Measurements from ENCODE around the gene DNMT3A.

The DNMT3A gene

DNA sequence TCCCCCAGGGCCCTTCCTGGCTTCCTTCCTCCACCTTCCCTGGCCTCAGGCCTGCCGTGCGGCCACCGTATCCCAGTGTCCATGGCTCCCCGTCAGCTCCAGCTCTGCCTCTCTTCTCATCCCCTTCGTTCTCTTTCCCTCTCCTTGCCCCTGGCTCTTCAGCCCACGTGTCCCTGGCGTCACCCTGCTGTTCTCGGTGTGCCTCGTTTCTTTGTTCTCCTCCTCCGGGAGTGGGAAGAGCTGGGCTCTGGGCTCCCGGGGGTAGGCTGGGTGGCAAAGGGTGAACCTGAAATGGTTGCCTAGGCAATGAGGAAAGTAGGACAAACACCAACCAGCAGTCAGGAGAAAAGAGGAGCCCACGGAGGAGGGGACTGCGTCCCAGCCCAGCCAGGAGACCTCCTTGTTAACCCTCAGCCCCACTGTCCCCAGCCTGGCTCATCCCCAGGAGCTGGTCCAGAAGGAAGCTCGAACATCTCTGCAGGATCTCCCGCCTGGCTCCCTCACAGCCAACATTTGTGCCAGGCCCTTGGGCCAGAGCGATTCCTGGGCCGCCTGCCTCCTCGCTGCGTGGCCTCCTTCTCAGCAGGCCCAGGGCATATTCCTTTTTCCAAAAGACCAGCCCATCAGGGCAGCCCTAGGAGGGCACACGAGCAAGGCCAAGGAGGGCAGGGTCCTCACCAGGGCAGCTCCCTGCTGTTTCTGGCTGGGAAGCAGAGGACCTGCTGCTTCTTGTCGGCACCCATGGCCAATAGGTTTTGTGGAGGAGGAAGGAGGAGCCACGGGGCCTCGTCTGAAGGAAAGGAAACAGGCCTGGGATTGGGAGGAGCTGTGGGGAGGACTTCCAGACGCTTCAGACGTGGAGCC is 30.9 kb upstream of the DNMT3A start:
- DNase-seq = no peak

DNA sequence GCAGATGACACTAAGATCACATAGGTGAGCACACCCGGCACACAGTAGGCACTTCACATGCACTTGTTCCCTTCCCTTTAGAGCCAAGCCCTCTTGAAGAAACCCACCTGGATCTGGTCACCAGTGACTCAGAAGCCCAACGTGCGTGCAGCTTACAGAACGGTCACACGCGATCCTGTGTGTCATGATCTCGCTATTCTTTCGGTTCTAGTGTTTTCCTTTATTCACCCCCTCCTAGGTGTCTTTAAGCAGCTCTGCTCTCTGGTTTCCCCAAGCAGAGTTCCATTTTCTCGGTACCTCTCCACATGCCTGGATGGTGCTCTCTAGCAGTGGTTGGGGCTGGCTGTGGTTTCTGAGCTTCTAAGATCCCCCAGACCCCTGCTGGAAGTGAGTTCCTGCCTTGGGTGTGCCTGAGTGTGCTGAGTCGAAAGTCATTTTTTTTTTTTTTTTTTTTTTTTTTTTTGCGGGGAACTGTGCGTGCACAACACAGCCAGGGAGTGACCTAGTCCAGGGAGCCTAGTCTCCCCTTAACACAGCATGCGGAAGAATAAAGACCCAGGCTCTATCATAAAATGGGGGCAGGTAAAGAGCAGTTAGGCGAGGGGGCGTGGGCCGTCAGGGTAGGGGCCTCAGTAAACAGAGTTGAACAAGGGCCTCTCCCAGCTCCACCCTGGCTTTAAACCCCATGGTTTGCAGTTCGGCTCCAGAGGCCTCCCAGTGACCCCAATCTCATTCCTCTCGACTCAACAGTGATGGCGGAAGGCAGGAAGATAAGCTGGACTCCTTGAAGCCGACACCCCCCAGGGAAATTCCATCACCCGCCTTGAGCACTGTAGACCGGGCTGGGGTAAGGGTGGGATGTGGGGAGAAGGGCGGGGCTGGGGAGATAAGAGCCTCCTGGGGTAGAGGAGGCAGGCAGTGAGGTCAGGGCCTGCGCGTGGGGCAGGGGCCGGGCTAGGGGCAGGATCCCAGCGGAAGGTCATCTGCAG is 29.8 kb upstream of the DNMT3A start:
- DNase-seq = no peak

DNA sequence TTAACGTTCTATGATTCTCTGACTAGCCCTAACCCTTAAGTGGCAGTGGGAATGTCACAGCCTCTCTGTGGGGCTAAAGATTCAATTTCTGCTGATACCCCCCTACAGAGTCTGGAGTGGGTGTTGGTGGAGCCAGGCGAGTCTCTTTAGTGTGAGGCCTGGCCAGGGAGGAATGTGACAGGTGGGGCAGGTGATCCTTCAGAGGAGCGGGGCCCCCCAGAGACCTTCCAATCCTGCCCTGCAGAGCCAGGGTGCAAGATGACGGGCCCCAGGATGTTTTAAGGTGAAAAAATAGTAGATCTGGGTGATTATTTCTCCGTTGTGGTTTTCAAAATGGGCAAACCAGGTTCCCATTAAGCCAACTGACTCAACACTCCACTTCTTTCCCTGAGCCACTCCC is 28.2 kb upstream of the DNMT3A start:
- no peak for DNase-seq

DNA sequence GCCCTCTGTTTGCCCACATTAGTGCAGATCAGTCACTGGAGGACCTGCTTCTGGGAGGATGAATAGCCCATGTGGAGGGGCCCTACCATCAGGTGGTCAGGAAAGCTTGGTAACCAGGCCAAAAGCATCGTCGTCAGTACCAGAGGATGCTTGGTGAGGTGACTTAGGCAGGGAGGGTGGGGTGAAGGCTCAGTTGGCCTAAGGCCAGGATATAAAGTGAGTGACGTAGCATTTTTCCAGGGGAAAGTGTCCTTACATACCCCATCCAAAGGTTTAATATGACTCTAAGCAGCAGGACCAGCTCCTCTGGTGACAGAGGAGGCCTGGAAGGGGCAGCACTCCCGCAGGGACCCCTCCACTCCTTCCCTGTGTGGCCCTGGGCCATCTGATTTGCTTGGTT is 27.7 kb upstream of the DNMT3A start:
- no peak for DNase-seq

DNA sequence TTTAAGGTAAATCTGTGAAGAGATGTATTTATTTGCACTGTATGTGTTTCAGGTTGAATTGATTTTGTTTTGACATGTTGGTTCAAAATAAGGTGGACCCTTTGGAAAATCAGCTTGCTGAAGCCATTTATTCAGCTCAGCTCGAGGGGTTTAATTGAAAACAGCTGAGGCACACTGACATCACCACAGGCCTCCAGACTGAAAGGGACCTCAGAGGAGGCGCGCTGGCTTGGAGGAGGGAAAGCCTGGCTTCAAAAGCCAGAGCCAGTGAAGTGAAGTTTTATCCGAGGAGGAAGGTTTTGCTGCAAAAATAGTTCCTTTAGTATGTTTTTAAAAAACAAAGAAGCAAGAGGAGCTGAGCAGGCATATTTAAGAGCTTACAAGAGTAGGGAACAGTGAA is 26.9 kb upstream of the DNMT3A start:
- no peak for DNase-seq

DNA sequence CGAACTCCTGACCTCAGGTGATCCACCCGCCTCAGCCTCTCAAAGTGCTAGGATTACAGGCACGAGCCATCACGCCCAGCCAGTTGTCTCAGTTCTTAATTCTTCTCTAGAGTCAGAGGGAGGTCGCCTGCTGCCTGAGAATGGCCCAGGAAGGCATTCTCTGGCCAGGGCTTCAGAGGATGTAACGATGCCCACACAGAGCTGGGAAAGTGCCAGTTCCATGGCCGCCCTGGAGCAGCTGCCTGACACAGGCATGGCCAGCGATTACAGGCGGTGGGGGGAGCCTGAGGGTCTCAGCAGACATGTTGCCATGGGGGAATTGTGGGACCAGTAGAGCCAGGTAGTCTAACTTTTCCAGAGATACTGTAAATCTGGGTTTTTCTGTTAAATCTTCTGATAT is 25.6 kb upstream of the DNMT3A start:
- DNase-seq = no peak

DNA sequence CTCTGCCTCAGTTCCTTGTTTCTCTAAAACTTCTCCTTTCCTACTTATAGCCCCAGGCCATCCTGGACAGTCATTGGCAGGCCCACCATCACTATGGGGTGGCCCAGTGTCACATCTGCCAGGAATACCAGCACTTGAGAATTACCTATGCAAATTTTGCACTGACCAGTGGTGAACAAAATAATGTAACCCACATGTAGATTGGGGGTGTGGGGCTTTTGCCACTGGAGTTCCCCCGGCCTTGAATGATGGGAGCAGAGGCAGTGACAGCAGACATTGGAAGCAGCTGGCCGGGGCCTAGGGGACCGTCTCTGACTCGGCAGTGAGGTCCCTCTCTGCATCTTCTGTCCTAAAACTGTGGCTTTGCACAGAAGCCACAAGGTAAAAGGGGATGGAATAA is 24.9 kb upstream of the DNMT3A start:
- no peak for DNase-seq

DNA sequence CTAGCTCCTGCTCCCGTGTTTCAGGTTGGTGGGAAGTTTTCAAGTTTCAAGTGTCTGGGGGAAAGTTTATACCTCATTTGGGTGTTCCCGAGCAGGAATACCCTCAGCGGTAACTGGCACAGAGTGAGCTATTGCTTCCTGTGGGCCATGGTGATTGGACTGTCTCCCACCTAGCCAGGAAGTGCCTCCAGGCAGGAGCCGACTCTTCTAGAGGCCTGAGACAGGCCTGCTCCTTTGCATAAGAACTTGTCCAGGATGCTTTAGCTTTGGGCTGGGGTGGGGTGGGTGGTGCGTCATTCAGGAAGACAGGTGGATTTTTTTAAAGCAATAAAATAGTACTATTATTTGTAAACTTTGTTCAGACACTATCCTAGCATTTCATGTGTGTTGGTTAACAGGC is 23.5 kb upstream of the DNMT3A start:
- DNase-seq = no peak

DNA sequence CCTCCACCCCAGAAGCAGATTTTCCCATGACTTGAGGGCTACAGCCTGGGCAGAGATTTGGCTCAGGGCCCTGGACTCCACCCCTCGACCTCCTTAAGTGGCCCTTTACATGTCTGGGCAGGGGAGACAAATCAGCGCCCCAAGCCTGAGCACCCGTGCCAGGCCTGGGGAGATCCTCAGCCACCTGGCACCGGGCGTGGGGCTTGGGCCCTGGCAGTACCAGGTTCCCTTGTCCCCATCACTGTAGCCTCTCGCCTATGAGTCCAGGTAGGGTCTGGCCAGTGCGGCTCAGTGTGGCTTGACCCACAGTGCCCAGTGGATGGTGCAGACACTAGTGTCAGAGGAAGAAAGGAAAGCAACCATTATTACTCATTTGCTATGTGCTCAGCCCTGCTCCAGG is 22.0 kb upstream of the DNMT3A start:
- no peak for DNase-seq

DNA sequence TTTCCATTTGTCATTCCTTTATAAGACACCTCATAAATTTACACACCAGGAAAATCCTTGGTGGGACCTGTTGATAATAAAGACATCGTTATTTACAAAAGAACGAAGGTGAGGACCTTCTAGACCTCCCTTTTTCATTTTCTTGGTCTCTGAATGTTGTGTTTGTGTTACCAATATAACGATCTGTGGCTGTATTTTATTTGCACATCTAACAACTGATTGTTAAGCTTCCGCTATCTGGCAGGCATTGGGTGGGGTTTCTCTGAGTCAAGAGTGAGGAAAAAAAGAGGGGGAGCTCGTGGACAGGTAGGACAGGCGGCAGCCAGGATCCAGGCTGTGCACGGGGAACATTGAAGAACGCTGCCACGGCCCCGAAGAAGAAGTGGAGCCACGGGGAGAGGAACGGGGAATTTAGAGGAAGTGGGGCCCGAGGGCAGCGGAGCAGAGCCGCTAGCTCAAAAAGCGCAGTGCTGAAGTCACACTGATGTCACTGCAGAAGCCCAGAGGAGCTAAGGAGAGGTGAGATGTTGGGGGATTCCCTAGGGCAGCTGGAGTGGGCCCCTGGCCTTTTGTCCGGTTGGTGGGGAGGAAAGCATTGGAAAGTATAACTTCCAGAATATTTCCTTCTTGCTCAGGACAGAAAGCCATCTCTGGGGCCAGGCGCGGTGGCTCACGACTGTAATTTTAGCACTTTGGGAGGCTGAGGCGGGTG is 20.9 kb upstream of the DNMT3A start:
- DNase-seq = peak in 2 of 3 experiments; percentile 69 to 81

DNA sequence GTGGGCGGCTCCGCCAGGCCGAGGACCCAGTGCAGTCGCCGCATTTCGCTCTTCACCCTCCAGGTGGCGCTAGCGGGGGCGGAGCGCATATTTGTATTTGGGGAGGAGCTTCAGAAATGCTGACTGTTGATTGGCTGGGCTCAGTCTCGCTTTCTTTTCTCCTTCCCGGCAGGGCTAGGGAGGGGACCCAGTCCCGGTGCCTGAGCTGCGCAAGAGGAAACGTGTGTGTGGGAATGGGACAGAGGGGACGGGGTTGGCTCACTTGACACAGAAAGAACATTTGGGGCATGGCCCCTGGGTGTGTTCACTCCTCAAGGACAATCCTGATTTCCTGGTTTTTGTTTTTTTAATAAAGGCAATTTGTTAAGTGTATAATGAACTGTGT is 20.3 kb upstream of the DNMT3A start:
- DNase-seq = peak; percentile 94 to 97 (median 97)

DNA sequence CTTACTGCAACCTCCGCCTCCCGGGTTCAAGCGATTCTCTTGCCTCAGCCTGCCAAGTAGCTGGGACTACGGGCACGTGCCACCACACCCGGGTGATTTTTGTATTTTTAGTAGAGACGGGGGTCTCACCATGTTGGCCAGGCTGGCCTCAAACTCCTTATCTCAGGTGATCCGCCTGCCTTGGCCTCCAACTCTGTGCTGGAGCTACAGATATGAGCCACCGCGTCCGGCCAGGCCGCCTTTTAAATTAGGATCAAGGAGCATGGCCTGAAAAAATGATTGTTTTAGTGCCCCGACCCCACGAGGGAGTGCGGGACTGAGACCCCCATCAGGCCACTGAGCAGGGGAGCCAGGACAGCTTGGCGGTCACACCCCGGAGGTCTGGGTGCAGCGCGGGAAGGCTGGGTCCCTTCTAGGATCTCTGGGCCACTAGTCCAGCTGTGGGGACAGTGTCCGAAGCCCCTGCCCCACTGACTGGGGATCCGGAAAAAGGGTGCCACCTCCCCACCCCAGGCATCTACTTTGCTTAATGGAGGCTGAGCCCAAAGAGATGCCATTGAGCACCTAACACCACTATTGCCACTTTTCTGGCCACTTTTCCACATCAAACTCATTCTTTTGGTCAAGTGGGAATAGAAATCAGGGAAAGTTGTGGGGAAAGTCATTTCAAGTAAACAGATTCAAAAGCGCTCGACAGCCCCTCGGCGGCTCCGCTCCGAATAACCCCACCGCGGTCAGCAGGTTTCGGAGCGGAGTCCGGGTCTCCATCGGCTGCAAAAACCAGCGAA is 19.7 kb upstream of the DNMT3A start:
- no peak for DNase-seq

DNA sequence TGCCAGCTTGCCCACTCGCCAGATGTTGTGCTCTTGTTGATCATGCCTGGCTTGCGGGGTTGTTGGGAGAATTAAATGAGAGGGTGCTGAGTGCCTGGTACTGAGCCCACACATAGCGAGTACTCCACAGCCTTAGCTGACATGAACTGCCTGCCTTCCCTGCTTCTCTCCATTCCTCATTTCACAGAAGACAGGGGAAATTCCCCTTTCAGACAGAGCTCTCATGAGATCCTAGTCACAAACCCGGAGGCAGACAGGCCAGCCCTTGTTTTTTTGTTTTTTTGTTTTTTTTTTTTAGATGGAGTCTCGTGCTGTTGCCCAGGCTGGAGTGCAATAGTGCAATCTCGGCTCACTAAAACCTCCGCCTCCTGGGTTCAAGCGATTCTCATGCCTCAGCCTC is 17.1 kb upstream of the DNMT3A start:
- DNase-seq = no peak

DNA sequence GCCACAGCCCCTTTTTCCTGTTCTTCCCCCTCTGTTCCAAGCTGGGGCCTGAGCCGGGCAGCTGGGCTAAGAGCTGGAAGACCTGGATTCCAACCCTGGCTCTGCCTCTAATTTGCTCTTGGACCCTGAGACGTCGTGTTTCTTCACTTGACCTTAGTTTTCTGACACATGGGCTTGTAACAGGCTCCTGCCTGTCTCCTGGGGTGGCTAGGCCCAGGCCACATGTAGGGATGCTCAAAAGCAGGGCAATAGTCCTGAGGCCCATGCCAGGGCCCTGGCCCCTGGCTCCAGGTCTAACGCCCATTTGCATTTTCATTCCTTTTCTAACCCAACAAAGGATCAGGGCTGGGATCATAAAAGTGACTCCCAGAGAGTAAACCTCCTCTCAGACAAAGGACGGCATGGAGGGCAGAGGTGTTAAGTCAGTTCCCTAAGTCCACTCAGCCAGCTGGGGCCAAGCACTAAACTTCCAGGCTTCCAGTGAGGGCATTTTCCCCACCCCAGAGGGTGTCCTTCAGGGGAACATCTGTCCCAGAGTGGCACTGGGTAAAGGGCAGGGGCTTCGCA is 16.6 kb upstream of the DNMT3A start:
- no peak for DNase-seq

DNA sequence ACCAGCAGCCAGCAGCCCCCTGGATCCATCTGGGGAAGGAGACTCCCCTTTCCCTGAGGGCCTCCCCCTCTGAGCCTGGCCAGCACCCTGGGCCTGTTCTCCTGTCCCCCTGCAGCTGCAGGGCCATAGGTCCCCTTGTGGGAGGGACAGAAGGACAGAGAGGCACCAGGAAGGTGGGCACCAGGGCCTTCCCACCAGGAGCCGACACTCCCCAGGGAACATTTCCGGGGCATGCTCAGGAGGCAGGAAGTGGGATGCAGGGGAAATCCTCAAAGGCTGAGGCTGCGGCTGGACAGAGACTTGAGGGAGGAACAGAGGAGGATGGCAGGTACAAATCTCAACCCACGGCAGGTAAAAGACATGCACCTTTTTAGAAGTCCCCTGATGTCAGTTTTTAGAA is 14.4 kb upstream of the DNMT3A start:
- no peak for DNase-seq

DNA sequence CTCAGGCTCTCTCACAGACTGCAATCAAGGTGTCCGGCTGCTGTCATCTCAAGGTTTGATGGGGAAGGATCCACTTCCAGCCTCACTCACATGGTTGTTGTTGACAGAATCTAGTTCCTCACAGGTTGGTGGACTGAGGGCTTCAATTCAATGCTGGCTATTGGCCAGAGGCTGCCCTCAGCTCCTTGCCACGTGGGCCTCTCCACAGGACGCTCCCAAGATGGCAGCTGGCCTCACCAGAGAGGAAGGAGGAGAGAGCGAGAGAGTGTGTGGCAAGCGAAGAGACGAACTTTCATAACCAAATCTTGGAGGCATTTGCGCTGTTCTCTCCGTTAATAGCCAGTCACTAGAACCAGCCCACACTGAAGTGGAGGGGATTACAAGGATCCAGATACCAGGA is 13.5 kb upstream of the DNMT3A start:
- DNase-seq = no peak

DNA sequence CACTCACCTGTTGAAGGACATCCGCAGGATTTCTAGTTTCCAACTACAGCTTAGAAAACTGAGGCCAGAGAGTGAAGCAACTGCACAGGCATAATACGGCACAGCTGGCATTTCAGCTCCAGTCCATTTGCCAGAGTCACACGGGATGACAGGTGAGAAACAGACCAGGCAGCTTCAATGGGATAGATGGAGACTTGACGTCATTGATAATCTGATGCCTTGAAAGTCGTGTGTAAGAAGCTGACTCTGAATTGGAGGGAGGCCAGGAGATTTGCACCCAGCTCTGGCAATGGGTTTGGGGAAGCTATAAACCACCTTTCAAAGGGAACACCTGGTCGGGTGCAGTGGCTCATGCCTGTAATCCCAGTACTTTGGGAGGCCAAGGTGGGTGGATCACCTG is 12.4 kb upstream of the DNMT3A start:
- no peak for DNase-seq

DNA sequence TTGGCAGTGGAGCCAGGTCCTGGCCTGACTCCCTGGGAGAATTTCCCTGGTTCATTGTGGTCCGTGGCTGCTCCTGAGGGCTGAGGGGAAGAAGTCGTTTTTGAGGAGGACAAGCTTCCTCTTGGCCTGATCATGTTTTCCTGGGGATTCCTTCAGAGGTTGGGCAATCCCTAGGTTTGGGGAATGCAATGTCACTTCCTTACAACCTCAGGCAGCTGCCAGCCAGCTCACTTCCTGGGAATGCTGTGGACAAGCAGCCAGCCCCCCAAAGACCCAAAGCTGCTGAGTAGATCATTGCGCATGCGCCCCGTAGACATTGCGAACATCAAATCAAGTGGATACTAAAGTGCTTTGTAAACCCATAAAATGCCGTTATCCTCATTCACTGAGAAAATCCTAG is 7.7 kb upstream of the DNMT3A start:
- no peak for DNase-seq

DNA sequence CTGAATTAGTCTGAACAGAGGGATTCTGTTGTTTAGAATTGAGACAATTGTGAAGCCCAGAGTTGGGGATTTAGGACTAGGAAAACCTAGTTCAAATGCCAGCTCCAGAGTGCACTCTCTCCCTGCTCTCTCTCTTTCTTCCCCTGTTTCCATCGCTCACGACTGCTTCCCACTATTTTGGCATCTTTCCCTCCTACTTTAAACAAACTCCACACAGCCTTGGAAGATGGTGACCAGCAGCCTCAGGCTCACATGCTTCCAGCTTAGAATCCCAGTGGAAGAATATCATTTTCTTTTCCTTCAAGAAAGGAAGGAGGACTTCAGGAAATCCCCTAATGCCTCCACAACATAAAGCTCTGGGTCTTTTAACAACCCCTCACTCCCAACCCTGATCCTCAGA is 6.1 kb upstream of the DNMT3A start:
- no peak for DNase-seq

DNA sequence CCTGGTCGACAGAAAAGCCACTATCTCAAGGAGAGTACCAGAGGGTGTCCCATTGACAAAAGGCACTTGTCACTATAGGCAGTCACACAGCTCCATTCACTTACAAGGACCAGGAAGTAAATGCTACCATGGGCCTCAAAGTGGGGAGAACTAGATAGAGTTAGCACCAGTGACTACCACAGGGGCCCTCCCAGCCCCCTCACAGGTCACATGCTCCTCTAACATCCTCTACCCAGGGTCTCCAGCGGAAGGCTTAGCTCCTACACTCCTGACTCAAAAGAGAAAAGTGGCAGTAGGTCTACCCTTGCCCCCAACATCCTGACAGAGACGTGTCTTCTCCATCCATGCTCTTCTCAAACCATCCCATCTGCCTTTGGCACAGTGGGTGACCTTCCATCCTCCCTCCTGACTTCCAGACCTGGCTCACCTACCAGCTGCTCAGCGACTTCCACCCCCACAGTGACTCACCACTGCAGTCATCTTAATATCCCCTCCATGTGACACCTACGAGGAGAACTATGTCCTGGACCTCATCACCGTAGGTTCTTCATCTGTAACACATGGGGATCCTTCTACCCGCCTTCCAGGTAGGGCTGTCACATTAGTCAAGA is 5.6 kb upstream of the DNMT3A start:
- DNase-seq = no peak

DNA sequence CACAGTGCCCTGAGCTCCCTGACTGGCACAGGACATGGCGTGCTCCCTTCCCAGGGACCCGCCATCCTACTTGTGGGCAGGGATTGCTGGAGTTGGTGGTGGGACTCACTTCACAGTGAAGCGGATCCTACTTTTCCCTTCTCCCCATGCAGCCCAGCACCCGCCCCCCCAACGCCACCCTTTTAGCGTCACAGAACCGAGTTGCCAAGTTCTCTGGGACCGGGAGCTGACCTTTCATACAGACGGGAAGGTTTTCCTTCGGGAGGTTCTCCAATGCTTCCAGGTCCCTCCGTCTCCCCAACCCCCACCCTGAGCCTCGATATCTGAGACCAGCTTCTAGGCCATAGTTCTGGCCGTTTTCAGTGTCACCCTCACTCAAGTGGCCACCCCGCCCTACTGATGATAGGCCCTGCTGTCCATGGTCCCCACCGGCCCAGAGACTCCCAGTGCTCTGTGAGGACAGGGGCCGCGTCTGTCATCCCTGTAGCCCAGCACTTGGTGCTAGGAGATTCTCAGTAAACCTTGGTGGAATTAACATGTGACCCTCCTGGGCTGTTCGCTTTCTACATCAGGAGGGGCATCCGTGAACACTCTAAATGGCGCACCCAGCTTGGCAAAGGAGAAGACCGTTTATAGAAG is 1.6 kb upstream of the DNMT3A start:
- no peak for DNase-seq

Data from NCI-H1417 (cell line).